SK-N-SH treated with all-trans-retinoic acid at 6 μM for 48 hours (cell line): ENCODE measurements around the gene ARF1.
A peak's percentile ranks its signal among the peaks of the same experiment; 100 is the strongest.
"Not testable (repeated sequence)": the region's sequence is repeated elsewhere in the genome, so short reads cannot be mapped to it uniquely, and the experiment has no call there.

Experiments used
- ATAC-seq: fragments of 200-7000 bp; cut with Tn5 transposase; 3 replicates; pipeline ENCODE4 v1.9.1; 2020; ENCODE audit warnings: mild to moderate bottlenecking, moderate library complexity
- BACH2 ChIP-seq: fragments of 250-450 bp; sonication (Bioruptor Pico); IDR thresholded peaks from 2 replicates; pipeline ENCODE4 v1.9.0; 2021; ENCODE audit warnings: mild to moderate bottlenecking, borderline replicate concordance
- CREB5 ChIP-seq: fragments of 250-450 bp; sonication (Bioruptor Pico); IDR thresholded peaks from 2 replicates; pipeline ENCODE4 v1.5.1; 2020; ENCODE audit warnings: low read depth, mild to moderate bottlenecking, moderate library complexity
- CSRNP3 ChIP-seq: fragments of 250-450 bp; sonication (Bioruptor Pico); IDR thresholded peaks from 2 replicates; pipeline ENCODE4 v1.5.1; 2021; ENCODE audit warnings: mild to moderate bottlenecking, moderate library complexity
- ESRRG ChIP-seq: fragments of 250-450 bp; sonication (Bioruptor Pico); IDR thresholded peaks from 2 replicates; pipeline ENCODE4 v1.6.1; 2021; ENCODE audit warnings: mild to moderate bottlenecking
- GLIS3 ChIP-seq: fragments of 250-450 bp; sonication (Bioruptor Pico); IDR thresholded peaks from 2 replicates; pipeline ENCODE4 v1.5.0; 2020; ENCODE audit warnings: mild to moderate bottlenecking, moderate library complexity
- ISL1 ChIP-seq: fragments of 250-450 bp; sonication (Bioruptor Pico); IDR thresholded peaks from 2 replicates; pipeline ENCODE4 v2.1.2; 2022; ENCODE audit warnings: mild to moderate bottlenecking, moderate library complexity
- OSR1 ChIP-seq: fragments of 250-450 bp; sonication (Bioruptor Pico); IDR thresholded peaks from 2 replicates; pipeline ENCODE4 v1.8.0; 2022; ENCODE audit warnings: moderate library complexity, mild to moderate bottlenecking, inconsistent platforms
- PATZ1 ChIP-seq: fragments of 250-450 bp; sonication (Bioruptor Pico); IDR thresholded peaks from 2 replicates; pipeline ENCODE4 v1.8.0; 2020; ENCODE audit warnings: mild to moderate bottlenecking, moderate library complexity, borderline replicate concordance
- POU6F1 ChIP-seq: fragments of 250-450 bp; sonication (Bioruptor Pico); IDR thresholded peaks from 2 replicates; pipeline ENCODE4 v1.8.0; 2021; ENCODE audit warnings: low read depth, mild to moderate bottlenecking, moderate library complexity, borderline replicate concordance
- PPARA ChIP-seq: fragments of 250-450 bp; sonication (Bioruptor Pico); IDR thresholded peaks from 2 replicates; pipeline ENCODE4 v1.5.0; 2020; ENCODE audit warnings: mild to moderate bottlenecking, borderline replicate concordance
- RARB ChIP-seq: fragments of 250-450 bp; sonication (Bioruptor Pico); IDR thresholded peaks from 2 replicates; pipeline ENCODE4 v1.8.0; 2021; ENCODE audit warnings: mild to moderate bottlenecking, moderate library complexity
- SNAI2 ChIP-seq: fragments of 250-450 bp; sonication (Bioruptor Pico); IDR thresholded peaks from 2 replicates; pipeline ENCODE4 v1.5.0; 2020; ENCODE audit warnings: mild to moderate bottlenecking, moderate library complexity
- TCF4 ChIP-seq: fragments of 250-450 bp; sonication (Bioruptor Pico); IDR thresholded peaks from 2 replicates; pipeline ENCODE4 v1.8.0; 2021; ENCODE audit warnings: mild to moderate bottlenecking, moderate library complexity, borderline replicate concordance
- TOX ChIP-seq: fragments of 250-450 bp; sonication (Bioruptor Pico); IDR thresholded peaks from 2 replicates; pipeline ENCODE4 v1.8.0; 2021; ENCODE audit warnings: mild to moderate bottlenecking, moderate library complexity, borderline replicate concordance
- TSHZ2 ChIP-seq: fragments of 250-450 bp; sonication (Bioruptor Pico); IDR thresholded peaks from 2 replicates; pipeline ENCODE4 v1.5.0; 2020; ENCODE audit warnings: mild to moderate bottlenecking, moderate library complexity
- ZC3H10 ChIP-seq: fragments of 250-450 bp; sonication (Bioruptor Pico); IDR thresholded peaks from 2 replicates; pipeline ENCODE4 v1.5.1; 2021; ENCODE audit warnings: mild to moderate bottlenecking, moderate library complexity
- ZNF565 ChIP-seq: fragments of 450-650 bp; formaldehyde crosslinking; conservative IDR thresholded peaks from 2 replicates; pipeline ENCODE4 v1.5.0; 2020; ENCODE audit warnings: low read depth, mild to moderate bottlenecking, moderate library complexity
- ZNF70 ChIP-seq: fragments of 450-650 bp; formaldehyde crosslinking; IDR thresholded peaks from 2 replicates; pipeline ENCODE4 v1.5.0; 2020; ENCODE audit warnings: mild to moderate bottlenecking, moderate library complexity
- ZNF8 ChIP-seq: fragments of 450-650 bp; formaldehyde crosslinking; IDR thresholded peaks from 2 replicates; pipeline ENCODE4 v1.5.0; 2020; ENCODE audit warnings: mild to moderate bottlenecking, moderate library complexity

Gene ARF1

GRCh38 chr1:228109073-228109961, 26.8 kb downstream of the ARF1 start, which contains the start of gene MRPL55:
MRPL55 (minus strand) TSS chr1:228109299; CDS start chr1:228108260, 1,039 bp downstream.
- no peak for TF ChIP-seq ZNF8
- TF ChIP-seq TSHZ2 (CRISPR knock-in tag): 0 out of 2 replicates have a peak, but pooled peaks have one; percentile 18
- peak; percentile 89 for ATAC-seq

- TF ChIP-seq CSRNP3 (CRISPR knock-in tag) (no peak), PPARA (CRISPR knock-in tag) (no peak), ISL1 (no peak), ZC3H10 (no peak), GLIS3 (CRISPR knock-in tag) (no peak), TCF4 (CRISPR knock-in tag) (no peak)
- ATAC-seq: peak; percentile 60
Measured at GRCh38 chr1:228109962-228110488, 27.5 kb downstream of the ARF1 start.

GRCh38 chr1:228110556-228110955, 28.0 kb downstream of the ARF1 start:
- TF ChIP-seq BACH2 (CRISPR knock-in tag) (no peak), ZC3H10 (no peak), CREB5 (CRISPR knock-in tag) (no peak), TSHZ2 (CRISPR knock-in tag) (no peak), OSR1 (no peak), TOX (CRISPR knock-in tag) (no peak), ZNF70 (CRISPR knock-in tag) (no peak), SNAI2 (no peak), PATZ1 (no peak), ZNF565 (CRISPR knock-in tag) (no peak), ISL1 (no peak), ZNF8 (no peak), CSRNP3 (CRISPR knock-in tag) (no peak), POU6F1 (no peak), ESRRG (CRISPR knock-in tag) (no peak), TCF4 (CRISPR knock-in tag) (no peak), RARB (CRISPR knock-in tag) (no peak)
- no peak for ATAC-seq

- ATAC-seq: not testable (repeated sequence)
Measured at GRCh38 chr1:228111315-228111714, 28.8 kb downstream of the ARF1 start.
